ENCODE measurements around the gene CBLL2. TPM values are rescaled to one million over a fixed set of nuclear protein-coding genes. Genes with fewer than 3 reads are reported as not detected.
A peak's percentile ranks its signal among the peaks of the same experiment; 100 is the strongest.

The CBLL2 gene
- total RNA-seq, 1 experiment from 2014 or later = not detected

GRCh38 chrX:22314211-22314610 is 41.5 kb downstream of the CBLL2 start:
- Mint-ChIP-seq H3K9me3 (peaks cover 3 to 18% of the 10 kb centered on the region in 2 experiments; a peak in 4 of 5 replicates), H3K4me3 (no peak overlapping the region), H3K4me1 (peaks cover 20 to 21% of the 10 kb centered on the region in 2 experiments), H3K27ac (0 out of 7 replicates have a peak overlapping the region, but pooled peaks of 1 of the 3 experiments have one; percentile 99), H3K36me3 (ENCODE audit: insufficient read depth in 1 of 3, low read depth in 3 of 3) (no peaks in the 10 kb centered on the region), H3K27me3 (ENCODE audit: low read depth) (no peaks in the 10 kb centered on the region)
- Histone ChIP-seq H3K4ac (ENCODE audit: low read depth, low read length) (no peak overlapping the region), H3K23me2 (ENCODE audit: insufficient read length, low read depth, low read length, poor library complexity, severe bottlenecking) (no peaks in the 10 kb centered on the region), H2BK120ac (ENCODE audit: low read depth, low read length, poor library complexity, severe bottlenecking) (no peak overlapping the region), H2AK5ac (ENCODE audit: insufficient read length, low read length) (no peak overlapping the region), H2BK5ac (ENCODE audit: insufficient read length, low read length) (no peak overlapping the region), H3K79me1 (ENCODE audit: insufficient read depth, low read depth, low read length, poor library complexity, severe bottlenecking) (no peaks in the 10 kb centered on the region), H3K9me3 (ENCODE audit: control insufficient read depth, low read depth, low read length) (no peaks in the 10 kb centered on the region), H4K8ac (replicated peaks; ENCODE audit: insufficient read length, low read depth, low read length) (no peak overlapping the region), H3K79me2 (ENCODE audit: insufficient read depth, low read length) (no peaks in the 10 kb centered on the region), H4K5ac (ENCODE audit: insufficient read length, low read depth, low read length) (no peak overlapping the region), H3K56ac (ENCODE audit: insufficient read length, low read depth, low read length) (no peak overlapping the region), H4K20me1 (ENCODE audit: control insufficient read depth, insufficient read depth, insufficient read length) (no peaks in the 10 kb centered on the region), H3K14ac (ENCODE audit: insufficient read depth, low read length) (no peak overlapping the region), H4K91ac (ENCODE audit: insufficient read length, low read depth, low read length) (no peak overlapping the region), H3K4me1 (ENCODE audit: insufficient read depth, low read length) (peaks cover 5% of the 10 kb centered on the region; the same call in 1 of the 2 replicates), H2BK15ac (ENCODE audit: low read depth, low read length) (no peak overlapping the region), H3T11ph (ENCODE audit: low read length) (no peak overlapping the region), H3K27me3 (ENCODE audit: insufficient read depth, low read length) (no peaks in the 10 kb centered on the region), H2BK20ac (ENCODE audit: low read depth, low read length, poor library complexity, severe bottlenecking) (no peak overlapping the region), H3K27ac (ENCODE audit: insufficient read length, low read depth, low read length) (peak overlapping the region; percentile 50), H3K4me2 (ENCODE audit: insufficient read depth, insufficient read length, low read length) (no peak overlapping the region), H3K9ac (ENCODE audit: extremely low read depth, insufficient read length, low read length) (no peak overlapping the region), H2BK12ac (ENCODE audit: insufficient read length, low read depth, low read length) (no peak overlapping the region), H3K23ac (ENCODE audit: insufficient read length, low read depth, low read length) (no peak overlapping the region), H3K18ac (ENCODE audit: insufficient read length, low read depth, low read length) (no peak overlapping the region), H2AFZ (ENCODE audit: low read length) (no peak overlapping the region)
- no peak for TF ChIP-seq CTCF (conservative IDR thresholded peaks at IDR 0.05)
- no peak for DNase-seq
- no CpG with 5 or more reads among the region's 5 CpGs for WGBS (ENCODE audit: extremely low coverage, insufficient read length, low lambda C conversion rate)

Data from H9 (cell line).